Endometrial microvascular endothelial cells (primary cell): ENCODE measurements around the gene MYO9A. TPM values are rescaled to one million over a fixed set of nuclear protein-coding genes. Genes with fewer than 3 reads are reported as not detected.
"Not testable (repeated sequence)": the region's sequence is repeated elsewhere in the genome, so short reads cannot be mapped to it uniquely, and the experiment has no call there.

Source experiments
- in situ Hi-C: cut with HindIII; loops from 2 replicates; pipeline ENCODE4 v1.10.0; 2017; ENCODE audit warnings: low sequenced_read_pairs, low pct_unique_long_range_greater_than_20kb; ENCODE audit errors: inconsistent ontology term
- total RNA-seq: library from RNA; depleted of rRNA; stranded (reverse); fragments of >200 nt; gene quantifications from one replicate; pipeline ENCODE4 v1.2.3, GENCODE V29; 2015; ENCODE audit errors: inconsistent ontology term

MYO9A gene
- total RNA-seq, 1 donor from 2014 or later = 15.7 TPM

DNA sequence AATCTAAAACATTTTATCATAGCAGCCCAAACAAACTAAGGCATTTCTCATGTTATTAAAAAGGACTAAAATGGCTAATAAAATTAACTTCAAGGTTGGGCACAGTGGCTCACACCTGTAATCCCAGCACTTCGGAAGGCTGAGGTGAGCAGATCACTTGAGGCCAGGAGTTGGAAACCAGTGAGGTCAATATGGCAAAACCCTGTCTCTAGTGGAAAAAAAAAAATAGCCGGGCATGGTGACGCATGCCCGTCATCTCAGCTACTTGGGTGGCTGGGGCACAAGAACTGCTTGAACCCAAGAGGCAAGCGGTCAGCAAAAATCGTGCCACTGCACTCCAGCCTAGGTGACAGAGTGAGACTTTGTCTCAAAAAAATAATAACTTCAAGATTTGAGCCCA, 197.4 kb downstream of the MYO9A start:
- in situ Hi-C loops = no loop called here

DNA sequence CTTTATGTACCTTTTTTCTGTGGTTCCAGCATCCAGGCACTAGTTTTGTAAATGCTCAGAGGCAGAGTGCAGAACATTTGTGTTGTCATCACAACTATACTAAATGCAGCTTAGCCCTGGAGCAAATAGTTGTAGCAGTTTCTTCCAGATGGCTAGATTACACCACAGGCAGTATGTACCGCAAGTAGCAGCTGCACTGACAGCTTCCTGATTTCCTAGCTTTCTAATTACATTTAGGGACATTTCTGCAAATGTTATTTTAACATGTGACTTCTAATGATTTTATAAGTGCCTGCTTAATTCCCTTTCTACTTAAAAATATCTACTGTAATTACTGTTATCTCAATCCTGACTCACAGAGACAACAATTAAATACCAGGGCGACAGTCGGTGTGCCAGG, 201.1 kb downstream of the MYO9A start:
- in situ Hi-C loops = no loop called here

DNA sequence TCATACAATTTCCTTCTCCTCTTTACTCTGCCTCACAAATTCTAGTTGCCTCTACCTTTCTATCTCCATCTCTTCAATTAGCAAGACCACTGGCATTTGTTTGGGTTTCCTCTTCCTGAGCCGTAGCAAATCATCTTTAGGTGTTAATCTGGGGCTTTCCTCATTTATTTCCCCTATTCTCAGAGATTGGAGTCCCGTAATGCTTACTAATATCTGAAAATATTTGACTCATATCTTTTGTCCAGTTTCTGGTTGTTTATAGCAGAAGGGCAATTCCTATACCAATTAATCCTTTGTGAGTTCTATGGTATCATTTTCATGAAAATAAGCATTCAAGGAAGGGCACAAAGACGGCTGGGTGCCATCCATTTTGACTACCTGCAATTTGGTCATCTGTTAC, 203.9 kb downstream of the MYO9A start:
- in situ Hi-C loops = no loop called here

DNA sequence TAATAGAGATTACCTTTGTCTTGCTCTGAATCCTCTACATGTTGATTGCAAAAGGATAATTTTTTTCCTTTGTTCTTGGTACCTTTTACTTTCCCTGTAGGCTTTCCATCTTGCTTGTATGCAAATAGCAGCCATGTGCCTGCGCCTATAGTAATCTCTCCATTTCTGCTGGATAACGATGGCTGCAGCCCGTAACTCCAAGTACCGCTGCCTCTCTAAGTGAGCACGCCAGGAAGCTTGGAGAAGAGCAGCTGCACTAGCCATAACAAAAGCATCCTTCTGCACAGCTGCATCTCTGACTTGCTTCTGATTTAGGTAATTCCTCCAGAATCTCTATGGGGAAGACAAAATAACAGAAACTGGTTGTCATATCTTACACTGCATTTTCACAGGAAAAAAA, 218.3 kb downstream of the MYO9A start:
- in situ Hi-C loops = no loop called here

DNA sequence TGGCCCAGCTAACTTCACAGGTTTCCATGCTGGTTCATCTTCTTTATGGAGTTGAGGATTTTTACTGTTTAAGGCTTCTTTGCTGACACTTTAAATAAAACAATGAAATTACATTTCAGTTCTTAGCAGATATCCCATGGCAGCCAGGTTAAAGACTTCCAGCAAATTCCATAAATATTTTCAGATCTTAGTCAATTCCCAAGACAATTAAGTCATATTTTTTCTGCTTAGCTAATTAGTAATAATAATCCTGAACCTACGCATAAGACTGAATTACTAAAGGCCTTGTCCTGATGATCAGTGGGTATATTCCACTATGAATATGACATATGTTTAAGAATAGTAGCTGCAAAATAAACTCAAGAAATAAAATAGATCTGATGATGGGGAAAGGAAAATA, 224.3 kb downstream of the MYO9A start:
- in situ Hi-C loops = no loop called here

DNA sequence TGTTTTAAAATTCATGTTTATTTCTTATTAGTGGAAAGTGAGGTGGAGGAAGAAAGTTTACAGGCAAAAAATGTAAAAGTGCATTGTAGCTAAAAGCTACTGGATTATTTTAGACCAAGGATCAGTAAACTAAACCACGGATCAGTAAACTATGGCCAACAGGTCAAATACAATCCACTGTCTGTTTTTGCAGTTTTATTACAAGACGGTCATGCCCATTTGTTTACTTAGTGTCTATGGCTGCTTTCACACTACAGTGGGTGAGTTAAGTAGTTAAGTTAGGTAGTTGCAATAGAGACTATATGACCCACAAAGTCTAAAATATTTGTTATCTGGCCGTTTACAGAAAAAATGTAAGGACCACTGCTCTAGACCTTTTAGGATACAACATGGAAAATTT, 225.6 kb downstream of the MYO9A start:
- in situ Hi-C loops = no loop called here

DNA sequence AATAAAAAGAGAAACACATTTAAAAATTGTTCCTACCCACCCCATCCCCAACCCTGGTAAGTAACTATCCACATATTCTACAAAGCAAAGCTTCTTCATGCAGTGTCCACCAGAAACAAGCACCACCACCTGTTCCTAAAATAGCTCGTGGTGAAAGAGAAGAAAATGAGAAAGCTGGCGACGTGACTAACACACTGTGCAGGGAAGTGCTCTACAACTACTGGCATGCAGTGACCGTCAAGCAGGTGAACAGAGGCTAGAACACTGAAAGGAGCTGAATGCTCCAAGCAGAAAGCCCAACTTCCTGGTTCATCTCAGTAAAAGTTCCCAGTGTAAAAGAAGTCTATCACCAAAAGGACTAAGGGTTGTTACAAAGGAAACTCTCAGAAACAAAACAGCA, 226.9 kb downstream of the MYO9A start:
- in situ Hi-C loops = no loop called here

DNA sequence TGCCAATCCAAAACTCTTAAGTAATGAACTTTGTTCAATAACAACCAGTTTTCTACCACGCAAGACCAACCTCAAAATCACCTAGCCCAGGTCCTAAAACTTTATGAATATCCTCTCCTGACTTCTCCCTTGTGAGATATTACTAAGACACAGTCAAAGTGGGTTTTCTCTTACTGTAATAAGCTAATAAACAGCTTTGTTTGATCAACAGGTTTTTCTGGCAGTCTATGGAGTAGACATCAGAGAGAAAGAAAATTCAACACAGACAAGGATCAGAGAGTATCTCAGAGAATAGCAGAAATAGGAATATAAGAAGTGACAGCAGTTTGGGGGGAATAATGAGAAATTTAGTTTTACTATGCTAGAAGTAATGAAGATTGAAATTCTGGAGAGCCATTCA, 228.0 kb downstream of the MYO9A start:
- in situ Hi-C loops = no loop called here

DNA sequence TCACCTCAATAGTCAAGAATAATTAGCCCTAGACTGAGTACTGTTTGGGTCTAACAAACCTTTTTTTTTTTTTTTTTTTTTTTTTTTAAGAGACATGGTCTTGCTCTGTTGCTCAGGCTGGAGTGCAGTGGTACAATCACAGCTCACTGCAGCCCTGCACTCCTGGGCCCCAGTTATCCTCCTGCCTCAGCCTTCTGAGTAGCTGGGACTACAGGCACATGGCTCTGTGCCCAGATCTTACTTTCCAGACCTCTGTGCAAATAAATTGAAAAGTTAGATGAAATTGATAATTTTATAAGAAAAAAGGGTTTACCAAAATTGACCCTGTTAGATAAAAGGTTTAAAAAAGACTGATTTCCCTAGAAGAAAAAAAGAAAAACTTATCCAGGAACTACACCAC, 228.6 kb downstream of the MYO9A start:
- in situ Hi-C loops = no loop called here

DNA sequence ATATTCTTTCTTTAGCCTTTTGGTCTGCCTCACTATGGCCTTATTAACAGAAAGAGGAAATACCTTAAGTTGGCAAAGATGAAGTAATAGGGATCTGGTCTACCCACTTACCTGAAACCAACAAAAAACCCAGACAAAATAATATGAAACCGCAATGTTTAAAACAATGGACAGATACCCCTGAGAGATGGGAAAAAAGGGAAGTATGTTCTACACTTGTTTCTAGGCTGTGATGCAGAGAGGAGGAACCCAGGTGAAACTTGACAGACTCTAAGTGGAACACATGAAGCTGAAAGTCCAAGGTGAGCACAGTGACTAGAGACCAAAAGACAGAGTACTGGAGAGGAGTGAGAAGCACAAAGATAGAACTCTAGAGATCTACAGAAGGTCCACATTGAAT, 229.2 kb downstream of the MYO9A start:
- in situ Hi-C loops = no loop called here

DNA sequence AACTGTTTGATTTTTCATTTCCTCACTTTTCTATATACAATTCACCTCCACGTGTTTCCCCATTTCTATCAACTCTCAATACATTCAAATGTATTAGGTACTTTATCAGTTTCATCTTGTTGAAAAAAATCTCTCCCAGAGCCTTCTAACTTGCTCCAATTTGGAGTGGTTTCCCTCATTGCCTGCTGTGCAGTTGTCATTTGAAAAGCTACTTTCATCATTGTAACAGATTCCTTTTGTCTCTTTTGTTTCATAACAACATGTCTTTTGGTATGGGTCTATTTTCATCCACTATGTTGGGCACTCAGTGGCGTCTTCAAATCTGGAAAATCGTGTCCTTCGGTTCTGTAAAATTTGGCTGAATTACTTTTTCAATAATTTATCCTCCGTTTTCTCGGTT, 232.6 kb downstream of the MYO9A start:
- in situ Hi-C loops = no loop called here

DNA sequence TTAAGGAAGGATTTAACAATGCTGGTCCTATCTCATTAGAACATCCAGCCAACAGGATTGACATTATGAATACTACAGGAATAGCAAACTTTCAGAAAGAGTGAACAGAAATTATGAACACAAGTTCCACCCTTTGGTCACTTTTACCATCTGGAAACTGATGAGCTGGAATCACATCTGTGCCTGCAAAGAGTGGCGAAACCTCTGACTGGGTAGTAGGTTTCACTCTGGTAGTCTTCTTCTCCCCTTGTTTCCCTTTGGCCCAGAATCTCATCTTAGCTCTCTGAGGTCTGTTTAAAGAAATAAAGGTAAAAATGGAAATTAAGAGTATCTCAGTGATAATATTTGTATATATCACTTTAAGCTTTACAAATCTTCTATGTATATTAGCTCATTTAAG, 234.5 kb downstream of the MYO9A start:
- in situ Hi-C loops = no loop called here

DNA sequence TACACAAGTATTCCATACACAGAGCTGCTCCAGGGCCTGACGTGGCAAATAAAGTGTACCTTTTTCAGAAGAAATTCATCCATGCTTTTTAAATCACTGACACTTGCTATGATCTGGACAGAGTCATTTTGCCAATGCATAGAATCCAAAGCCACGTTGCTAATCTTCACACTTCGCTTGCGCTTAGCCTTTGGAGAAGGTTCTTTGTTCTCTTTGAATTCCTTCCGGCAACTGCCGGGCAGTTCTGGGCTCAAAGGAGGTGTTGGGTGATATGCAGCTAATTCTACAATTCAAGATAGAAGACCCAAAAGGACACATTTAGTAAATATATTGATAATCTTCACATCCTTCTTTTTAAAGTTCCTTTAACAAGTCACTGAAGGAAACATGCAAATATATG, 237.7 kb downstream of the MYO9A start:
- in situ Hi-C loops = no loop called here

DNA sequence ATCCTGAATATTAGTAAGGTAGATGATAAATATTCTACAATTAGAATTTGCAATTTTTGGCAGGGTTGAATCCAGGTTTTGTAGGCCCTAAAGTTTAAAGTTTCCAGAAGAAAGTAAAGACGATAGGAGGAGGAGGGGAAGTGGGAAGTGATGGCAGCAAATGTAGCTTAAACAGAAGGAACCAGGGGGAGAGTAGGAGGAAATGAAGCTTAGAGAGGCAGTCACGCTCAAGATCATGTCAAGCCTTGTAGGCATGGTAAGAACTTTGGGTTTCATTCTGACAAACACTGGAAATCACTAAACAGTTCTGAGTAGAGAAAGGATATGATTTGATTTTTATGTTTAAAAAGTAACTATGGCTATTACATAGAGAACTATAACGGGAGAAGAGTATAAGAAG, 243.7 kb downstream of the MYO9A start:
- in situ Hi-C loops = no loop called here

DNA sequence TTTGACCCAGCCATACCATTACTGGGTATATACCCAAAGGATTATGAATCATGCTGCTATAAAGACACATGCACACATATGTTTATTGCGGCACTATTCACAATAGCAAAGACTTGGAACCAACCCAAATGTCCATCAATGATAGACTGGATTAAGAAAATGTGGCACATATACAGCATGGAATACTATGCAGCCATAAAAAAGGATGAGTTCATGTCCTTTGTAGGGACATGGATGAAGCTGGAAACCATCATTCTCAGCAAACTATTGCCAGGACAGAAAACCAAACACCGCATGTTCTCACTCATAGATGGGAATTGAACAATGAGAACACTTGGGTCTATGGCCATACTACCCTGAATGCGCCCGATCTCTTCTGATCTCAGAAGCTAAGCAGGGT, 259.7 kb downstream of the MYO9A start:
- in situ Hi-C loops = not testable (repeated sequence)

DNA sequence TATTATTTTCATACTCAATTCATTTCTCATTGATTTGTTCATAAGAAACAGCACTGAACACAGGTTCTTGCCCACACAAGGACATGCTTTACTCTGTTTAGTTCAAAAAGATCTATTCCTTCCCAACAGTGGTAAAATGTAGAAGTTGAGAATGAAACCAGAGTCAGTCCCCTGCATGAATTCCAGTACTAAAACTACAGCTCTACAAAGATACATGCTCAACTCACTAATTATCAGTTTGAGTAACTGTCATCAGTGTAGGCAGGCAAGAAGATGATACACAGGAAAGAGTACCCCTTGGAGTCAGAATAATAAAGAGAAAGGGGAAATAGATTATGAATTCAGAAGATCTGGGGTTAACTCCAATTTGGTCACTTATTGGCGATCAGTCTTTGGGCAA, 264.4 kb downstream of the MYO9A start:
- in situ Hi-C loops = no loop called here

DNA sequence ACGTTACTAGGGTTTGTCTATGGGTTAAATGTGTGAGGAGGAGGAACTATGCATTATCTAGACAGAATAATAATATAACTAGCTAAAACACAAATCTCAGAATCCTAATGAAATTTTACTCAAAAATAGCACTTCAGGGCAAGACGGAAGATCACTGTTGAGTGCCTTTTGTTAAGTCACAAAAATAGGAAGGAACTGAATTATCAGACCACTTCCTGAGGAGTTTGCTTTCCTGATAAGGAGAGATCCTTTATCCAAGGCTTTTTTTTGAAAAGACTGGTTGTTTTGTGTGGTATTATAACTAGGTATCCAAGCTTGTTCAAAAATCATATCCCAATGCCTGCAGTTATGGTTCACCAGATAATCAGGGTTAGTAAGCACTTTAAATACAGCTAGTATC, 273.0 kb downstream of the MYO9A start:
- in situ Hi-C loops = no loop called here

DNA sequence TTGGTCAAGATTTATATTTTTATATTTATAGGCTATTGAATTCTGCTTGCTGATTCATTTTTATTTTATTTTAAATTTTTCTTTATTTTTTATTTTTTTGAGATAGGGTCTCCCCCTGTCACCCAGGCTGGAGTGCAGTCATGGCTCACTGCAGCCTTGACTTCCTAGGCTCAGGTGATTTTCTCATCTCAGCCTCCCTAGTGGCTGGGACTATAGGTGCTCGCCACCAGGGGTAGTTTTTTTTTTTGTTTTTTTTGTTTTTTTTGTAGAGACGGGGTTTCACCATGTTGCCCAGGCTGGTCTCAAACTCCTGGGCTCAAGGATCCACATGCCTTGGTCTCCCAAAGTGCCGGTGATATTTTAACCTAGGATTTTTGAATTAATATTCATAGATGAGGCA, 276.4 kb downstream of the MYO9A start:
- in situ Hi-C loops = no loop called here

DNA sequence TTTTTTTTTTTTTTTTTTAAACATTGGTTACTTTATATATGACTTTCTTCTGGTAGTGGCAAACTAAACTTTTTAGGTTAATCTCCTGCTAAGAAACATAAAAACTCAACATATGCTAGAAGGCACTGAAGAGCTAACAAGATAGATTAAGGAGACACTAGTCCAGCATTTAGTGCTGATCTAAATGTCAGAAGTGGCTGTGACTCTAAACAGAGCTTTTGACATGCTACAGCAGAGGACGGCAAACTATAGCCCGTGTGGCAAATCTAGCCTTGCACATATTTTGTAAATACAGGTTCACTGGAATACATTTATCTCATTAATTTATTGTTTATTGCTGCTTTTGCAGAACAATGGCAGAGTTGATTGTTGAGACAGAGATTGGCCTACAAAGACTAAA, 287.0 kb downstream of the MYO9A start:
- in situ Hi-C loops = no loop called here

DNA sequence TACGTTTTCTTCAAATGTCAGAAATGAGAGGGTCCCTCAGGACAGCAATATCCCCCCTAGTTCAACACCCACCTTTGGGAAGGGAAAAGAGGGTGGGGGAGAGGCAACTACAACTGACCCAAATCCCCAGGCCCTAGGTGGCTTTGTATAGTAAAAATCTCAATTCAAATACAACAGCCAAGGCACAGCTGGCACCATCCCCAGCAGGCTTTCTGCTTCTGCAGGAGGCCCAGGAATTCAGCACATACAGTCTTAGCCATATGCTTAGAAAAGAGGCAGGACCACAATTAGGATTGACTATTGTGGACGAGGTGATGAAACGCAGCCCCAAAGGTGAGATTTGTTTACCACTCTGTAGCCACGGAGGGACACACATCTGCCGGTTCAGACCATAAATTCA, 291.8 kb downstream of the MYO9A start:
- in situ Hi-C loops = no loop called here

DNA sequence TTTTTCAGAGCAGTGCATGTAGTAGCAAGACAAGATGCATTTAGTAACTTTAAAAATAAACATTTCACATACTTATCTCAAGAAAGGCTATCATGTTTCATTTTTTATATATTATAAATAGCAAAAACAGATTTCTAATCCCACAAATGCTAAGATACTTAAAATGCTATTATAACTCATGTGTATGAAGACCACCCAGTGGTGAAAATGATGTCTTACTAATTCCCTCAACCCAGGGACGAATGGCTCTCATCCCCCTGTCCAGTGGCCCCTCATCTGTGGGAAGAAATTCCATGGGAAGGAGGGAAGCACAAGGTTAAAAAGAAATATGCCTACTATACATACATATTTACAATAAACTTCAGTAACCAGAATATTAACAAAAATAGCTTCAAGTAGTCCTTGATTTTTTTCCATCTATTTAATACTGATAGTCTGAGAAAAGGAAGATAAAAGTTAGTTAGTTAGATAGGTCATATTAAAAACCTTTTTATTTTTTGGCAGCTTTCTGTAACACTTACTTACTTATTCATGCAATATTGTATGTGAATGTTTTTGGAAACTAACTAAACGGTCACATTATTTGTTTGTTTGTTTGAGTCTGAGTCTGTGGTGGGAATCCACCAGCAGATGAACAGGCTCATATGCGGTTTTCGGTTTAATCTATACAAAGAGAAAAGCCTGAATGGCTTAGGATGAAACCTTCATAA, 292.8 kb downstream of the MYO9A start:
- in situ Hi-C loops = no loop called here
